KOPT-K1 (cell line): ENCODE results near the gene DLG2.

Source experiments
- H3K27ac ChIP-seq: fragments of 200-600 bp; sonication (generic); 2 replicates; pipeline ENCODE4 v1.5.1; 2016; ENCODE audit warnings: antibody characterized with exemption, mild to moderate bottlenecking, low read depth, low read length; ENCODE audit not compliant: poor library complexity, severe bottlenecking
- H3K36me3 ChIP-seq: fragments of 200-600 bp; sonication (generic); 2 replicates; pipeline ENCODE4 v1.5.1; 2017; ENCODE audit warnings: antibody characterized with exemption, mild to moderate bottlenecking, low read length, moderate library complexity; ENCODE audit not compliant: insufficient read depth
- H3K9me3 ChIP-seq: fragments of 200-600 bp; sonication (generic); 2 replicates; pipeline ENCODE4 v1.5.1; 2017; ENCODE audit warnings: antibody characterized with exemption, low read length, mild to moderate bottlenecking; ENCODE audit not compliant: insufficient read depth, poor library complexity, severe bottlenecking

The DLG2 gene

GRCh38 chr11:83908298-83908856 lies 1718.8 kb downstream of the DLG2 start:
- Histone ChIP-seq H3K9me3 (no peaks in the 10 kb centered on the region), H3K36me3 (no peaks in the 10 kb centered on the region)

GRCh38 chr11:83895516-83895915 lies 1731.6 kb downstream of the DLG2 start:
- H3K9me3 ChIP-seq: no peaks in the 10 kb centered on the region
- no peaks in the 10 kb centered on the region for H3K36me3 ChIP-seq
- no peak overlapping the region for H3K27ac ChIP-seq

More at GRCh38 chr11:83908298-83908856, 1718.8 kb downstream of the DLG2 start:
- H3K27ac ChIP-seq: no peak overlapping the region

- no peak overlapping the region for H3K27ac ChIP-seq
- H3K36me3 ChIP-seq: no peaks in the 10 kb centered on the region
- no peaks in the 10 kb centered on the region for H3K9me3 ChIP-seq
Observed at GRCh38 chr11:83881428-83881827, 1745.7 kb downstream of the DLG2 start.

DNA sequence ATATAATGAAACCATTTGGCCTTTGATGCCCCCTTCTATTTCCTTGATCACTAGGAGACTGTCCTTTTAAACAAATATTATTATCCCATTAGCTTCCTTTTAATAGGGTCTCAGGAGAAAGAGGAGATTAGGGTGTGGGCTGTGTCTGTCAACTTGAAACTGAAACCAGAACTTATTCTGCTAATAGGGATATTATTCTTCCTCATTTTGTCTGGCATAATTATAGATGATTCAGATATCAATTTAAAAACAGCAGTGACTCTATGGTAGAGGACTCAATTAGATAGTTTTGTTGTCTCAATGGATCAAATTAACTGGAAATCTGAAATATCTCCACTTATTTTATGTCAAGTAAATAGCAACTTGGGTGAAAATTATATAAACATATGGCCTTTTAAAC lies 1756.1 kb downstream of the DLG2 start:
- H3K36me3 ChIP-seq: no peaks in the 10 kb centered on the region
- no peaks in the 10 kb centered on the region for H3K9me3 ChIP-seq
- H3K27ac ChIP-seq: no peak overlapping the region

DNA sequence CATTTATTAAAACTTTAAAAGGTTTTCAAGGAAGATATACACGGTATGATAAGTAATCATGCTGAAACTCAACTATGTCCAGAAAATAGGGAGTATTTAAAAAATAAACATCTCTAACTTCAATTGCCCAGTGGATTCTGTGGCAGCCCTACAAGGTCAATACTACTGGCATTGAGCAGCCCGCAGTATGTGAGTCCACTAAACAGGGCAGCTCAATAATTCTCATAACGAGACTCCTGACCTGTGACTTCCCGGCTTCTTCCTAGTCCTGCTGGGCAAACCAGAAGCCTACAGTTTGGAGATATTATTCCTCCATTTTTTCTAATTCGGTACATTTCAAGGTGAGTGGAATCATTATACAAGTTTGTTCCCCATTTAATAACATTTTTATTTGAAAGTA lies 1760.5 kb downstream of the DLG2 start:
- H3K27ac ChIP-seq: no peak overlapping the region

DNA sequence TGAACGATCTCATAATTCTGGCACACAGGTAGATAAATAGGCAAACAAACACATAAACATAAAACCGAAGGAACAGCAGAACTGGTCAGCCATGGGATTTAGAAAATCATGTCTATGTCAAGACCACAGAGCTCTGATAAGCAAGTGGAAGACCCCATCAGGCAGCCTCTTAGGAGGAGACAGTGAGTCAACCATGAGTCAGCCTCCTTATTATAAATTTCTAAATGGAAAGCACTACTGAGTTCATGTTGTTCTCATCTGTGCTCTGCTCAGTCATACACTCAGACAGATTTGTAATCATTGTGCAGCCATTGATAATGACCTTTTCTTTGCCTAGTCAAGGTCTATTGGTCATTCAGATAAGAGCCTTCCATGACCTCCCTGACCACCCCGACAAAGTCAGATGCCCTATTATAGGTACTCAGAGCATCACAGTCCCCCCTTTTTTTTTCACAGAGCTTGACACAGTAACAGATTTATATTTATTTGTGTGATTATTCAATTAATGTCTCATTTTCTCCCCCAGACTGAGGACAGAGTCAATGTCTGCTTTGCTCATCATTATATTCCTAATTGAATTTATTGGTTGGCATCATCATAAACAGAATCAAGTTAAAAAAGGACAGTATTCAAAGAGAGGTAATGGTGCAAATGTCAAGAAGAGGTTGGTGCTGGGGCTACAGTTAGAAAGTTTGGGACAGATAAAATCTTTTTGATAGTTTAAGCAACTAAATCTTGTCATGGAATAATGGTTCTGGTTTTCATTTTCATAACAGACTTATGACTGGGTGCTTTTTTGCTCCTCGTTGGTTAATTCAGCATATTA lies 1761.3 kb downstream of the DLG2 start:
- no peaks in the 10 kb centered on the region for H3K9me3 ChIP-seq
- H3K27ac ChIP-seq: no peak overlapping the region
- no peaks in the 10 kb centered on the region for H3K36me3 ChIP-seq

More for the DNA sequence above, 1760.5 kb downstream of the DLG2 start:
- Histone ChIP-seq H3K36me3 (no peaks in the 10 kb centered on the region), H3K9me3 (no peaks in the 10 kb centered on the region)

DNA sequence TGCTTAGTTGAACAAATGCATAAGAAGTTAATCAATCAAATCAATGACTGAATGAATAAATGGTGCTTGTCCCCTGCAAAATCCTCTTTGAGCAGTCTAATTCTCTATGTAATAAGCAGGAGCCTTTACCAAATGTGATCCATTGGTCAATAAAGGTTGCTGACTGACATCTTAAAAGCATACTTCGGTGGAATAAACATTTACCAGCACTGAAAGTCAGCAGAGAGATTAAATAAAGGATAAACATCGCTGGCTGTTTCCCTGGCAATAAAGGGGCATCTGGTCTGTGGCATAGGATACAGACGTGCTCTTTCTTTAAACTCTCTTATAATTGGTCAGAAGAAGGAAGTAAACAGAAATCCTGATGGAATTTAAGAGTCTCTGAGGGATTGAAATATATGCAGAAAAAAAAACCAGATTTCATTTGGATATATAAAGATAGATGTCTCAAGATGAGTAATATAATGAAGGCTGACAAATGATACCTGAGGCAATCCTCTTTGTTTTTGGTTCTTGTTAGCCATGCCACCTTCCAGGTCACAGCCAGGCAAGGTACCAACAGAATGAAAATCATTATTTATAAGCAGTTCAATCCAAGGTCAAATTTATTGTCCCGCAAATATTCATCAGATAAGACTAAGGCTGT lies 1762.6 kb downstream of the DLG2 start:
- no peak overlapping the region for H3K27ac ChIP-seq

GRCh38 chr11:83863272-83863671 lies 1763.9 kb downstream of the DLG2 start:
- no peak overlapping the region for H3K27ac ChIP-seq
- no peaks in the 10 kb centered on the region for H3K9me3 ChIP-seq
- no peaks in the 10 kb centered on the region for H3K36me3 ChIP-seq

More for the DNA sequence above, 1762.6 kb downstream of the DLG2 start:
- H3K9me3 ChIP-seq: no peaks in the 10 kb centered on the region
- no peaks in the 10 kb centered on the region for H3K36me3 ChIP-seq

- Histone ChIP-seq H3K9me3 (no peaks in the 10 kb centered on the region), H3K36me3 (no peaks in the 10 kb centered on the region), H3K27ac (no peak overlapping the region)
Observed at GRCh38 chr11:83862691-83863090, 1764.5 kb downstream of the DLG2 start.

GRCh38 chr11:83862033-83862432 lies 1765.1 kb downstream of the DLG2 start:
- Histone ChIP-seq H3K9me3 (no peaks in the 10 kb centered on the region), H3K36me3 (no peaks in the 10 kb centered on the region), H3K27ac (no peak overlapping the region)

DNA sequence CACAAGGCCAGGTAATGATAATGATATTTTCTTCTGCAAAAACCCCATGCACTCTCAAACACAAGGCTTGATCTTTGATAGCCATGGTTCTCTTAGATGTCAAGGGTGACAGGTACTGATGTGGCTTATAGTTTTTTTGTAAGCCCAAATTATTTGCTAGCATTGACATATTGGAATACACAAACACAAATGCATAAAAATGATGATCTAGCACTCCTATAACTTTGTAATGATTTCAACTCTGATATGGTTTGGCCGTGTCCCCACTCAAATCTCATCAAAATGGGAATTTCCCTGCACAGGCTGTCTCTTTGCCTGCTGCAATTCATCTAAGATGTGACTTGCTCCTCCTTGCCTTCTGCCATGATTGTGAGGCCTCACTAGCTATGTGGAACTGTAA lies 1768.5 kb downstream of the DLG2 start:
- H3K27ac ChIP-seq: no peak overlapping the region
- H3K9me3 ChIP-seq: no peaks in the 10 kb centered on the region
- H3K36me3 ChIP-seq: no peaks in the 10 kb centered on the region

GRCh38 chr11:83855237-83855636 lies 1771.9 kb downstream of the DLG2 start:
- Histone ChIP-seq H3K9me3 (no peaks in the 10 kb centered on the region), H3K36me3 (no peaks in the 10 kb centered on the region), H3K27ac (no peak overlapping the region)

DNA sequence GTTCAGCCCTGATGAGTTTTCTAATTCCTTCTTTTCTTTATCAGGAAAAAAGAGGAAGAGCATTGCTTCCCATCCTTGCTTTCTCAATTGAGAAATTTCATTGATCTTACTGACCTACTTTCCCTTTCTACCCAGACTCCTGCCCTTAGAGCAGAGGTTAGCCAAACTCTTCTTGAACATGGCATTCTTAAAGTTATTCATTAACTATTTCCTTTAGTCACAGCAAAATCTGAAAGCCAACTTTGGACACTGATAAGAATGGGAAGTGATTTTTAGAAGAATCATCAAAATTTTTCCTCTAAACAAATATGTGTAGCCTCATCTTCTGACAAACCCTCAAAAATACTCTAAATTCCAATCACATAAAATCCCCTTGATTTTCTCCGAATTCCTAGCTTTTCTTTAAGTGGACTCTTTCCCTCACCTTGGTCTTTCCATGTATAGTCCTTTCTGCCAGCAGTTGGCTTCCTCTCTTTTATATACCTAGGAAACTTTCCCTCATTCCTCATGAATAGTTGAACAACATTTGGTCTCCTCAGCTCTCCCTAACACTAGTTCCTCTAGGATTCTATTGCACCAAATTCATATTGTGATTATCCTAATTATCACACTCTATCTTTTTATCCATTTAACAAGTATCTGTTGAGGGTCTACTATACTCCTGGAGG lies 1774.2 kb downstream of the DLG2 start:
- H3K36me3 ChIP-seq: no peaks in the 10 kb centered on the region
- no peaks in the 10 kb centered on the region for H3K9me3 ChIP-seq
- H3K27ac ChIP-seq: no peak overlapping the region

DNA sequence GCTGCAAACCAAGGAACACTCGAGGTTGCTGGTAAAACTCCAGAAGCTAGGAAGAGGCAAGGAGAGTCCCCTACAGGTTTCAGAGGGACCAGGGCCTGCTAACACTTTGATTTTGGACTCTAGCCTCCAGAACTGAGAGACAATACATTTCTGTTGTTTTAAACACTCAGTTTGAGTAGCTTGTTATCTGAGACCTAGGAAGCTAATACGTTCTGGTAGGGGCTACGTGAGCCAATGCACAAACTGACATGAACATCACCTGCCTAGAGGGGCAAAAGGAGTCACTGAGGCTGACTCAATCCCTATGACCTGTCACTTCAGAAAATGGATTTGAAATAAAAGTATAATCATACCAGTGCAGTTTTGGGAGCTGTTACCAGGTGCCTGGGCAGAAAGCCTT lies 1775.1 kb downstream of the DLG2 start:
- Histone ChIP-seq H3K9me3 (no peaks in the 10 kb centered on the region), H3K27ac (no peak overlapping the region), H3K36me3 (no peaks in the 10 kb centered on the region)

DNA sequence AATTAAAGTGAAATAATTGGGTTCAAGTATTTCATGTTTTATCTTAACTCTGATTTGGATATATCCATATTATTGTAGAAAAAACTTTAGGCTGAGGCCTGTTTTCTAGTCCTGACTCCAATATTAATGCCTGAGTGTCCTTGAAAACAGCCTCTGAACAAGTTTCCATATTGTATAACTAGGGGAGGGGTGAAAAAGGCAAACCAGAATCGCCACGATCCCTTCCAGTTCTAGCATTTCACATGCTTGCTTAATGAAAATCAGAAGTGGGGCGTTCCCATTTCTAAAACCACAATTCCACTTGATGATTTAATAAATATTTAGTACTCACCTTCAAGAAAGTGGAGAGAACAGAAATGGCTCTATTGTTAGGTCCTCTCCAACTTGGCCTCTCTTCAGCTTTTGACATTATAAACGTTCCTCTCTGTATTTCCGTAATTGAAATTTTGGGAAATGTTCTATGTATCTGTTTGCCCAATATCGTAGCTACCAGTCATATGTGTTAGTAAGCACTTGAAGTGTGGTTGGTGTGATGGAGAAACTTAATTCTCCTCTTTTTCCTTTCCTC lies 1779.6 kb downstream of the DLG2 start:
- Histone ChIP-seq H3K9me3 (no peaks in the 10 kb centered on the region), H3K27ac (no peak overlapping the region), H3K36me3 (no peaks in the 10 kb centered on the region)
